ENCODE data around the gene GALNTL6.

Gene GALNTL6

GRCh38 chr4:171889681-171890080, 76.5 kb downstream of the GALNTL6 start:
- no peak for DNase-seq

DNA sequence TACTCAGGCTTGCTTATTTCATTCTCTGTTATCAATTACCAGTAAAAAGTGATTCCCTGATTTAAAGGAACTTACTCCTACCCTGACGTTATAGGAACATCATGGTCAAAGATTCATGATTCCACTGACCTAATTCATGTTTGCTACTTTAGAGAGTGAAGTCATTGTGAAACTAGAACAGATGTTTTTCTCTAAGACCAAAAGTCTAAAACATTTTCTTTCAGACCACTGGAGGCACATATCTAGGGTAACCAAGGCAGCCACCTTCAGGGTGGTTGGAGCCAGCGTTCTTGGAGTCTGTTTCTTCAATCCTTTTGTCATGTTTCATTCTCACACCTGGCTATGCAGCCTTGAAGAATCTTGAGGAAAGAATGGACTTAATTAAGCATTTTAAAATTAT, 77.8 kb downstream of the GALNTL6 start:
- no peak for DNase-seq

GRCh38 chr4:171896426-171896825, 83.2 kb downstream of the GALNTL6 start:
- DNase-seq: no peak

GRCh38 chr4:171919314-171919713, 106.1 kb downstream of the GALNTL6 start:
- no peak for DNase-seq

GRCh38 chr4:171920901-171921300, 107.7 kb downstream of the GALNTL6 start:
- no peak for DNase-seq

DNA sequence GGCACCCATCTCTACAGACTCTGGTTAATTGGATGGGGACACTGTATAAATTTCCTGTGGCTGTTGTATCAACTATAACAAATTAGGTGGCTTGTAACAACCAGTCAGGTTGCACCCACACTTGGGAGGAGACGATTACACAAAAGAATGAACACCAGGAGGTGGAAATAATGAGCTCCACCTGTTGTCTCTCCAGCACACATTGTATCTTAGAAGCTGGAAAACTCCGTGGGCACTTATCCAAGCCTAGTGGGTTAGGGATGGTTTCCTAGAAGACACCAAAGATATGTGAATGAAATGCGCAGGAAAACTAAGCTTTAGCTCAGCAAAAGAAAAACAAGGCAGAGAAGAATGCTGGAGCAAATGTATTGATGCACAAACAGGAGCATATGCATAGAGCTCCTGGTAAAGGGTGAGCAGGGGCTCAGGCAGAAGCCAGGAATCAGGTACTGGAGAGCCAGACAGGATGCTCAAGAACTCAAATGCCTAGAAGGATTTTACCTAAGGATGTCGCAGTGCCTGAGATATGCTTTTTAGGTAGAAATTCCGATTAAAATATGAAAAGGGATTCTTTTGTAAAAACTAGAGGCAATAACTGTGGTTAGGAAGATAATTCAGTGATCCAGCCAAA, 111.7 kb downstream of the GALNTL6 start:
- no peak for DNase-seq

GRCh38 chr4:171928336-171928735, 115.1 kb downstream of the GALNTL6 start:
- DNase-seq: no peak

DNA sequence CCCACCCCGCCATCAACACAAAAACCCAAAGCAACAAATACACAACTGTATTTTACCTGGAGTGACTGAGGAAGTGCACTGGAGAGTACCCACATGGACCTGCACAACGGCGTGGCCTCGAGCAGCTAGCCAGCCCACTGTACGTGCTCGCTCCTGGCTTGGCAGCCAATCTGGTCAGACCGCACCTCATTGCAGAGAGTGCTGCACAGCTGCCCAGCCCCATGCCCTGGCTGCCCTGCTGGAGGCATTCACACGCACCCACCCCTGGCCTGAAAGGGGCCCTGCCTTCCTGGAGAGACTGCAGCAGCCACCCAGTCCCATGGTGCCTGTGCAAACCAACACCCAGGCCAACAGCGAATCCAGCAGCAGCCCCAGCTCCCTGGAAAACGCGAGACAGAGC, 116.3 kb downstream of the GALNTL6 start:
- no peak for DNase-seq

GRCh38 chr4:171929907-171930306, 116.7 kb downstream of the GALNTL6 start:
- DNase-seq: no peak

DNA sequence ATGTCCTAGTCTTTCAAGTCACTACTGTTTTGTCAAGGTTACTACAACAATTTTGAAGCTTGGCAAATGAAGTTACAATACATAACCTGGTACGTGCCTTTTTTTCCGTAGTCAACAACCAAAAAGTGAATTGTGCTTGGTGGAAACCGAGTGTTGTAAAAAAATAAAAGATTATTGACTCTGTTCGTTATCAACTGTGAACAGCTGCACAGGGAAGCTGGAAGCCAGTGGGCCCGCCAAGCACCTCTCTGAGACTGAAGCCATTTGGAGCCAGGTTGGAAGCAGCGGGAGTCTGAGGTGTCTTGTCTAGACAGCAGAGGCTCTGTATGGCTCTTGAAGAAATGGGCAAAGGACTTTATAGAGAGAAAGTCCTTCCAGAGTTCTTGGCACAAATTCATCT, 119.0 kb downstream of the GALNTL6 start:
- DNase-seq: no peak

- no peak for DNase-seq
Observed at GRCh38 chr4:171940656-171941055, 127.5 kb downstream of the GALNTL6 start.

GRCh38 chr4:171947400-171947799, 134.2 kb downstream of the GALNTL6 start:
- DNase-seq: no peak

DNA sequence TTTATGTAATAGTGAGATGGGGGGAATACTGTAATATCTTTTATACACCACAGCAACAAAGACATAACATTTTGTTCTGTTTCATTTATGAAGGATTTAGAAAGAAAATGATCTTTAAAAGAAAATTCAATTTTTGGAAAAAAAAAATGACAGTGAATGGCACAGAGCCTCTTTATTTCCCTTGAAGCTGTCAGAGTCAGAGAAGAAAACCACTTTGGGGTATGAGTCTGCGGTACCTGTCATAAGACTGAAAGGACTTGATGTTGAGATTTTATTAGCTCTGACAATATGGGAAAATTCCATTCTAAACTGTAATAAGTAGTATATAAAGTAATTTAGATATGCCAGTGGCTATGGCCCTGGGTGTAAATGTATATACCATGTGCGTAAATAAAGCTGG, 134.8 kb downstream of the GALNTL6 start:
- no peak for DNase-seq

- DNase-seq: no peak
Observed at GRCh38 chr4:171954650-171955049, 141.4 kb downstream of the GALNTL6 start.

DNA sequence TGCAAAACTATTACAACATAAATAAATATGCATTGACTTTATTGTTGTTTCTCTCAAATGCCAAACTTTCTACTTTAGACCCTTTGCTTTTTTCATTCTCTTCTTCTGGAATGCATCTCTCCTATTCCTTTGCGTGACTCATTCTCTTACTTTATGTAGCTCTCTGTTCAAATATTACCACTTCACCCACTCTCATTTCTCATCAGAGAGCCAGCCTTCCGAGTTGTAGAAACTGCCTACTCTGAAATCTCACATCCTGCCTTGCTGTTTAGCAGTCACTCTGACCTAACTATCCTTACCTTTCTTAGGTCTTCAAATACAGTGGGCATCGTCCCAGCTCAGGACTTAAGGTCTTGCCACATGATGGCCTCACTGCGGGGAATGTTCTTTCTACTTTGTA, 143.5 kb downstream of the GALNTL6 start:
- no peak for DNase-seq

GRCh38 chr4:171962110-171962509, 148.9 kb downstream of the GALNTL6 start:
- no peak for DNase-seq

DNA sequence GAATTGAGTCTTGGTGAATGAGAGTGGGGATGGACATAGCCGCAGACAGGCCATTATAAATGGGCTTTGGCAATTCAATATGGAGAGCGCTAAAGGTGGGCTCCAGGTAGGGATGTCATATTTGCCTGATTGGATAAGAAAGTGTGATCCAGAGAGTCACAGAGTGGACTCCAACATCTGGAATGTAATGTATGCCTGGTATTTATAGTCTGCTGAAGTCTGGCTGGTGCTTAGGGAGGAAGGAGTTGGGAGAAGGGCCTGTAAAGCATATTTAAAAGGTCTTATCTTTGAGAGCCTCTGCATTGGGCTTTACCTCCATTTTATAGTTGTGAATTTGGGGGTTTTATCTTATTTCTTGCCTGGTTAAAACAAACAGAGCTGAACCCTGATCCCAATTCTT, 153.2 kb downstream of the GALNTL6 start:
- no peak for DNase-seq

GRCh38 chr4:171978216-171978615, 165.0 kb downstream of the GALNTL6 start:
- DNase-seq: no peak

GRCh38 chr4:171979461-171979860, 166.3 kb downstream of the GALNTL6 start:
- no peak for DNase-seq

DNA sequence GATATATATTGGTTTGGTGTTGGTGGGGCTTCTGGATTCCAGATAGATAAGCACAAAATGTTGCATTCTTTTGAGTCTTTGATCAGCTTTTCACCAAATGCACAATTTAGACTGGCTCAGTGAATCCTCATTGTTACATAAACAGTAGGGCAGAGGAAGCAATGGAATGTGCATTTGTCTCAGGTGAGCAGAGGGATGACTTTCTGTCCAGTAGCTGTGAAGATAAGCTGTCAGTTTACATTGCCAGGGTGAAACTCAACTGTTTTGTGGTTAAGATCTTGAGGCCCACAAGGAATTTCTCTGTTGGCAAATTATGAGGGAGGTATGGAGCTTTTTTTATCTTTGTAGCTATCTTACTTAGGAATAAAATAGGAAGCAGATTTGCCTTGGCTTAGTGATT, 168.0 kb downstream of the GALNTL6 start:
- no peak for DNase-seq

DNA sequence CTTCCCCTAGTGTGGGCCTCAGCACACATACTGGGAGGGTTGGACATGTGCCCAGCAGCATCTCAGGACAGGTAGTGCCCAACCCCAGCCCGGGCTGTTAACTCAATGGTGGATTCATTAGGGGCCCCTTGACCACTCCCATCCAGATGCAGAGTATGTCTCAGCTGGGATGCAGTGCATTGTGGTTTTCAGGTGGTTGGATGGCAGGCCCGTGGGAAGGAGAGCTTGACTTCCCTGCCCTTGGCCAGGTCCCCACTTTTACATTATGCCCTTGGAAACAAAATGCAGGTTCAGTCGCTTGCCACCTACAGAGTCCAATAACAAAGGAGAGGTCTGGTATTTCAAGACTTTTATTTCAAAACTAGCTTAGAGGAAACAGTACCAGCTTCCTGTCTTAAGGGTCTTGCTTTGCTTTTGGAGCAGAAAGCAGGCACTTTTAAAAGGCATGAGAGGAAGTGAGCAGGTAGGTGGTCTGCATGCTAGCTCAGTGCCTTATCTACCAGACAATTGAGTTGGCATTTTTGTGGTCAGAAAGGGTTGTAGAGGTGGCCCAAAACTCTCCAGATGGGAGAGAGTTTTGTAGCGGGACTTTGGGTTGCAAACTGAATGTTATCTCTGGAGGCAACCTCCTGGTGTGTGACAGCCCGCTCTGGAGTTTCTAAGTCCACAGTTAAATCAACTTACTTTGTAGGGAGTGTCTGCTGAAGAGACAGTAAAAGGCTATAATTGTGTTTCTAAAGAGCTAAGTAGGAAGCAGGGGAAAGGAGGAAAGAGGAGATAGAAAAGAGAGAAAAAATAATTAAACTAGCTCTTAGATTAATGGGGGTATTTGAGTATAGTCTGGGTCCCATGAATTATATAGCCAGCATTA, 171.0 kb downstream of the GALNTL6 start:
- no peak for DNase-seq

GRCh38 chr4:171985129-171985528, 171.9 kb downstream of the GALNTL6 start:
- no peak for DNase-seq

- no peak for DNase-seq
Observed at GRCh38 chr4:171993247-171993646, 180.0 kb downstream of the GALNTL6 start.

GRCh38 chr4:172007889-172008288, 194.7 kb downstream of the GALNTL6 start:
- DNase-seq: no peak

Measured in GOT3 (cell line).